Parathyroid adenoma (tissue), 2 donors: ENCODE measurements around the gene GALNT10.

ENCODE experiments used
- H2AFZ ChIP-seq: fragments of 300-600 bp; sonication (generic); one replicate; pipeline ENCODE4 v1.7.0; 2017; ENCODE audit warnings: antibody characterized with exemption, mild to moderate bottlenecking
- H3K27ac ChIP-seq: fragments of 300-600 bp; sonication (generic); one replicate; pipeline ENCODE4 v1.7.0; 2017
- H3K27me3 ChIP-seq: fragments of 300-600 bp; sonication (generic); one replicate; pipeline ENCODE4 v1.7.0; 2017; ENCODE audit warnings: low read length; ENCODE audit not compliant: control insufficient read depth, insufficient read depth
- H3K36me3 ChIP-seq: fragments of 300-600 bp; sonication (generic); one replicate; pipeline ENCODE4 v1.7.0; 2017; ENCODE audit warnings: low read length; ENCODE audit not compliant: control insufficient read depth, insufficient read depth
- H3K4me1 ChIP-seq: fragments of 300-600 bp; sonication (generic); one replicate; pipeline ENCODE4 v1.7.0; 2017; ENCODE audit warnings: control low read depth
- H3K4me2 ChIP-seq: fragments of 300-600 bp; sonication (generic); one replicate; pipeline ENCODE4 v1.7.0; 2017; ENCODE audit warnings: low read length
- H3K4me3 ChIP-seq: fragments of 300-600 bp; sonication (generic); one replicate; pipeline ENCODE4 v1.7.0; 2017; ENCODE audit warnings: low read depth, low read length
- H3K79me2 ChIP-seq: fragments of 300-600 bp; sonication (generic); one replicate; pipeline ENCODE4 v1.7.0; 2017; ENCODE audit warnings: control low read depth
- H3K9ac ChIP-seq: fragments of 300-600 bp; sonication (generic); one replicate; pipeline ENCODE4 v1.7.0; 2017; ENCODE audit warnings: mild to moderate bottlenecking
- H3K9me3 ChIP-seq: fragments of 300-600 bp; sonication (generic); one replicate; pipeline ENCODE4 v1.7.0; 2017; ENCODE audit warnings: low read length; ENCODE audit not compliant: control insufficient read depth
- TF ChIP-seq, protein P1 (sequence below): fragments of 300-600 bp; sonication (generic); IDR thresholded peaks from one replicate; pipeline ENCODE4 v1.7.0; 2017; ENCODE audit warnings: antibody characterized with exemption, mild to moderate bottlenecking
- donor health status: primary hyperparathyroidism.

The GALNT10 gene

GRCh38 chr5:154273028-154273617 lies 82.6 kb downstream of the GALNT10 start:
- H3K4me3 ChIP-seq, result no peak overlapping the region
- no peaks in the 10 kb centered on the region for H3K36me3 ChIP-seq
- peaks cover 21% of the 10 kb centered on the region for H3K4me1 ChIP-seq
- TF ChIP-seq, protein P1, sequence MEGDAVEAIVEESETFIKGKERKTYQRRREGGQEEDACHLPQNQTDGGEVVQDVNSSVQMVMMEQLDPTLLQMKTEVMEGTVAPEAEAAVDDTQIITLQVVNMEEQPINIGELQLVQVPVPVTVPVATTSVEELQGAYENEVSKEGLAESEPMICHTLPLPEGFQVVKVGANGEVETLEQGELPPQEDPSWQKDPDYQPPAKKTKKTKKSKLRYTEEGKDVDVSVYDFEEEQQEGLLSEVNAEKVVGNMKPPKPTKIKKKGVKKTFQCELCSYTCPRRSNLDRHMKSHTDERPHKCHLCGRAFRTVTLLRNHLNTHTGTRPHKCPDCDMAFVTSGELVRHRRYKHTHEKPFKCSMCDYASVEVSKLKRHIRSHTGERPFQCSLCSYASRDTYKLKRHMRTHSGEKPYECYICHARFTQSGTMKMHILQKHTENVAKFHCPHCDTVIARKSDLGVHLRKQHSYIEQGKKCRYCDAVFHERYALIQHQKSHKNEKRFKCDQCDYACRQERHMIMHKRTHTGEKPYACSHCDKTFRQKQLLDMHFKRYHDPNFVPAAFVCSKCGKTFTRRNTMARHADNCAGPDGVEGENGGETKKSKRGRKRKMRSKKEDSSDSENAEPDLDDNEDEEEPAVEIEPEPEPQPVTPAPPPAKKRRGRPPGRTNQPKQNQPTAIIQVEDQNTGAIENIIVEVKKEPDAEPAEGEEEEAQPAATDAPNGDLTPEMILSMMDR, result no peak
- H3K27me3 ChIP-seq, result no peaks in the 10 kb centered on the region
- H3K79me2 ChIP-seq, result no peaks in the 10 kb centered on the region
- no peak overlapping the region for H3K4me2 ChIP-seq
- H3K9ac ChIP-seq, result no peak overlapping the region
- no peaks in the 10 kb centered on the region for H3K9me3 ChIP-seq
- no peak overlapping the region for H3K27ac ChIP-seq
- peak overlapping the region; percentile 66 for H2AFZ ChIP-seq

DNA sequence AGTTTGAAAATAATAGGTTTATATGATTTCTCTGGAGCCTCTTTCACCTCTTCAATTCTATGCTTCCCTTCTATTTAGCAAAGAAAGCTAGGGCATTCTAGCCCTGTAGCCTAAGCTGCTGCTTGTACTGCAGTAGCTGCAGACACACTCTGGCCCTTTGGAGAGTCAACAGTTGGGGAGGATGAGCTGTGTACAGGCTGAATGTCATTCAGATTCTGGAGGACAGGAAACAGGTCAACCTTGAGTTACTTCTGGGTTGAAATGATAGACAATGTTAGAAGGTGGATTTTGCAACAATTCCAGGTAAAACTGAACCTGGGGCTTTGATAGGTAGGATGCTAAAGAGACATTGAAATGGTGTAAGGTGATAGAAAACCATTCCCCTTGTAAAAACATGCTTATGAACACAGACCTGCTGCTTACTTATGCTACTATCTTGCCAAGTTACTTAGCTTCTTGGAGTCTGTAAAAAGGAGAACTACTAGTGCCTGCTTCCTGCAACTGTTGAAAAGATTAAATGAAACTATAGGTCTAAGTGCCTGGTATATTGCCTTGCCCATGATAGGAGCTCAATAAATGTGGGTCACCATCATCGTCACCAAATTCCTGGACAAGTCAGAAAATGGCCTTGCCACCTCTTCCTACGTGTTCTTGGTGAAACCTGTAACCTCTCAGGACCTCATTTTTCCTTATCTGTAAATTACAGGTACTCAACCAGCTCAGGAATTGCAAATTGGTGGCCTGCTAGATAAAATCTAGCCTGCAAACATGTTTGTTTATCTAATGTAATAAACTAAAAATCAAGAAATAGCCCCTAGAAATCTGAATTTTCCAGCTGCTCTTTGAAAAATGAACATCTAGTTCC lies 83.7 kb downstream of the GALNT10 start:
- no peak overlapping the region for H3K27ac ChIP-seq
- H3K27me3 ChIP-seq, result no peaks in the 10 kb centered on the region
- H3K4me1 ChIP-seq, result peaks cover 21% of the 10 kb centered on the region
- H3K9me3 ChIP-seq, result no peaks in the 10 kb centered on the region
- no peak overlapping the region for H3K9ac ChIP-seq
- no peak overlapping the region for H3K4me3 ChIP-seq
- no peak overlapping the region for H2AFZ ChIP-seq
- H3K79me2 ChIP-seq, result no peaks in the 10 kb centered on the region
- no peak overlapping the region for H3K4me2 ChIP-seq
- H3K36me3 ChIP-seq, result no peaks in the 10 kb centered on the region
- TF ChIP-seq, protein P1, result no peak

DNA sequence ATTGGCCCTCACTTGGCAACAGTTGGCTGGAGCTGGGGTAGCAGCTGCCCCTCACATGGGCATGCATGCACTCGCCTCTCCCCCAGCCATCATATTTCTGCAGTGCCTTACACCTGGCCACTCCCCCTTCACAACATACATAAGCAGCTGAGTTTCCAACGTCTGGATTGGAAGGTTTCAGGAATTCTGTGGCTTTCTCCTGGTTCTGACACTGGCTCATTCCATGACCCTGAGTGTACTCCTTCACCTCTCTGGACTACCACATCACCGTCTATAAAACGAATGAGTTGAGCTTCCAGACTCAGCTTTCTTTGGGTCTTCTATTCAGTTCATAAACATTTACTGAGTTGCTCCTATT lies 84.3 kb downstream of the GALNT10 start:
- H2AFZ ChIP-seq, result no peak overlapping the region
- no peak overlapping the region for H3K4me2 ChIP-seq
- H3K9ac ChIP-seq, result no peak overlapping the region
- no peaks in the 10 kb centered on the region for H3K27me3 ChIP-seq
- H3K4me3 ChIP-seq, result no peak overlapping the region
- no peaks in the 10 kb centered on the region for H3K9me3 ChIP-seq
- peaks cover 21% of the 10 kb centered on the region for H3K4me1 ChIP-seq
- H3K79me2 ChIP-seq, result no peaks in the 10 kb centered on the region
- H3K27ac ChIP-seq, result no peak overlapping the region
- no peaks in the 10 kb centered on the region for H3K36me3 ChIP-seq
- TF ChIP-seq, protein P1, result no peak

DNA sequence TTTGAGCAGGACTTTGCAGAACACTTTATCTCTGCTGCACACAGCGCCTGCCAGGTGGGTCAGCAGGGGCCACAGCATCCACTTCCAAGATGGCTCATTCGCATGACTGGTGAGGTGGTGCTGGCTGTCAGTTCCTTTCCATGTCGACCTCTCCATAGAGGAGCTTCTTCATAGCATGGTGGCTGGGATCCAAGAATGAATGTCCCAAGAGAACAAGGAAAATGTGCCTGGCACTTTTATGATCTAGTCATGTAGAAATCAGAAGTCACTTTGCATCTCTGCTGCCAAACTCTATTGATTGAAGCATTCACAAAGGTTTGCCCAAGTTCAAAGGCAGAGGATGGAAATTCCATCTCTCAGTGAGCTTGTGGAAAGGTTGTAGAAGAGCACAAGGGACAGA lies 85.0 kb downstream of the GALNT10 start:
- Histone ChIP-seq H3K27ac (no peak overlapping the region), H3K9me3 (no peaks in the 10 kb centered on the region), H3K4me2 (no peak overlapping the region), H2AFZ (no peak overlapping the region), H3K9ac (no peak overlapping the region), H3K79me2 (no peaks in the 10 kb centered on the region), H3K4me3 (no peak overlapping the region), H3K4me1 (peaks cover 21% of the 10 kb centered on the region), H3K27me3 (no peaks in the 10 kb centered on the region), H3K36me3 (no peaks in the 10 kb centered on the region)
- TF ChIP-seq, protein P1, result no peak
